Stimulated activated CD8-positive, alpha-beta memory T cell treated with anti-CD3 and anti-CD28 coated beads, Interleukin-15, amount 100 ng/mL, for 1 hour (primary cell): ENCODE results near the gene SH3PXD2A.
"Not testable (repeated sequence)": the region's sequence is repeated elsewhere in the genome, so short reads cannot be mapped to it uniquely, and the experiment has no call there.

ENCODE experiments used
- DNase-seq: peaks from one replicate; pipeline ENCODE4 v3.0.0-alpha.2; 2020; ENCODE audit warnings: low read depth

Gene SH3PXD2A

GRCh38 chr10:103665162-103665889, 190.1 kb downstream of the SH3PXD2A start:
- no peak for DNase-seq

GRCh38 chr10:103663802-103664201, 191.6 kb downstream of the SH3PXD2A start:
- DNase-seq = no peak

GRCh38 chr10:103663236-103663635, 192.1 kb downstream of the SH3PXD2A start:
- DNase-seq = no peak

- not testable (repeated sequence) for DNase-seq
Measured at GRCh38 chr10:103662704-103663103, 192.7 kb downstream of the SH3PXD2A start.

DNA sequence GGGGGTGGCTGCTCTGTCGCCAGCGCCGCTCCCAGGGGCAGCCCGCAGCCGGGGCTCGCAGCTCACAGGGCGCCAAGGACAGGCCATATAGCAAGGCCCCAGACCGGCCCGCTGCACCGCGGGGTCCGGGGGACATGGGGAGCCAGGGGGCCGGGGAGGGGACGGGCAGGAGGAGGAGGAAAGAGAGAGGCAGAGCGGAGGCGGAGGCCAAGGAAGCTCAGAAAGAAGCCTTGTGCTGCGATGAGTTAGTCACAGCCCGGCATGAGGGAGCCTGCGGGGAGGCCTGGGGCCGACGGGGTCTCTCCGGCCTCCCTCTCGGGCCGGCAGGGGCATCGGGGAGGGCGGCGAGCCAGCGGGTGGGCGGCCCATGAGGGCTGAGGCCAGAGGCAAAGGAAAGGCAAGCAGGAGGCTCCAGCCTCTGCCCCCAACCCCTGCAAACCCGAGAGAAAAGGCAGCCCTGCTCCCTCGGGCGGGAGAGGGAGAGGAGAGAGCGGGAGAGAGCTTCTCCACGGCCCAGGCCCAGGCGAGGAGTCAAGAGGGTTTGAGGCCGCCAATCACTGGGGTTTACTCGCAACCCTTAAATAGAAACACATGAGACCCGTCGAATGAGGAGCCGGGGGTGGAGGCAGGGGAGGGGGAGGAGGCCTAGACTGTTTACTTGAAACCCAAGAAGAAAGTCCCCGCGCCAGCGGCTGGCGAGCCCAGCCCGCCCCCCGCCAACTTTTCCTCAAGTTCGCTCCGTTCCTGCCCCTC, 194.0 kb downstream of the SH3PXD2A start:
- no peak for DNase-seq

DNA sequence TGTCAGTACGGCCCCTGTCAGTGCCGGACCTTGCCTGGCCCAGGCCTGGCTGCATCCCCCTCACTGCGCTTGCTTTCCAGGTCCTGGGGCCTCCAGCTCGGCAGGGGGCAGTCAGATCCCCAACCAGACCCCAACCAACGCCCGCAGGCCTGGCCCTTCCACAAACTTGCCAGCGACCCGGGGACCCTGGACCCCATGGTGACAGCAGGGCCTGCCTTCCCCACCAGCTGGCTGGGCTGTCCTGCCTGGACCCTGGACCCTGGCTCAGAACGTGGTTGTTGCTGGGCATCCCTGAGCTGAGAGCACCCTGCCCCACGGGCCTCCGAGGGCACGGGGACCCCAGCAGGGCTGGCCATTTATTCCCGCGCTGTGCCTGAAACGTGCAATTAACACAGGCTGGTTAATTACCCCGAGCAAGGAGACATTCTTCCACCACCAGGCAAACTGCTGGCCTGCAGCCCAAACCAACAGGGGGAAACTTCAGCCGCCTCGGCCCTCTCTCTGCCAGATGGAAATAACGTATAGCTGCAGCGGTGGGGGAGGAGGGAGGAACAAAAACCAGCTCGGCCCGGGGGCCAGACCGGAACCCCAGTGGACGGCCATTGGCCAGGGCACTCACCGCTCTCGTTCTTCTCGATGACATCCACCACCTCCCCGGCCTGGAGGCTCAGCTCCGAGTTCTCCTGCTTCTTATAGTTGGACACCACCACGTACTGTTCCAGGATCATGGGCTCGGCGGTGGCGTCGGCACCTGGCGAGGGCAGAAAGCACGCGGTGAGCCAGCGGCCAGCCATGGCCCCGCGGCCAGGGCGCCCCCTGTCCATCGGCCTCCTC, 194.8 kb downstream of the SH3PXD2A start:
- DNase-seq = no peak

- DNase-seq = no peak
Measured at GRCh38 chr10:103659674-103660363, 195.6 kb downstream of the SH3PXD2A start.

- no peak for DNase-seq
Measured at GRCh38 chr10:103658049-103658577, 197.3 kb downstream of the SH3PXD2A start.

GRCh38 chr10:103657061-103657591, 198.2 kb downstream of the SH3PXD2A start:
- DNase-seq = no peak

GRCh38 chr10:103654925-103655324, 200.5 kb downstream of the SH3PXD2A start:
- DNase-seq = no peak

GRCh38 chr10:103653581-103654037, 201.8 kb downstream of the SH3PXD2A start:
- DNase-seq = no peak

- no peak for DNase-seq
Measured at GRCh38 chr10:103652599-103653281, 202.6 kb downstream of the SH3PXD2A start.

GRCh38 chr10:103651783-103652476, 203.4 kb downstream of the SH3PXD2A start:
- no peak for DNase-seq

DNA sequence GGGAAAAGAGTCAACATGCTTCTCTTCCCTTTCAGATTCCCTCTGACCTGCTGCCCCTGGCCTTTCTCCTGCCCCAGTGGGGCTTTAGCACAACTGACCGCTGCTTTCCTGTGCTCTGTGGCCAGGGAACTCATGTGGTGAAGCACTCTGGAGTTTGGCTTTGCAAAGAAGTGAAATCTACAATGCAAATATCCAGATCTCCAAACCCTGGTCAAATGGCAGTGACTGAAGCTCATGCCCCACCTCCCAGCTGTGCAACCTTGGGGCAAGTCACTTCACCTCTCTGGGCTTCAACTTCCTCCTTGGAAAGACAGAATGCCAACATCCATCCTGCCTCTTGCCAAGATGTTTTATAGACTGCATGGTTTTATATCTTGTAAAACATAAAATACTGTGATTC, 204.0 kb downstream of the SH3PXD2A start:
- no peak for DNase-seq

GRCh38 chr10:103649654-103650423, 205.5 kb downstream of the SH3PXD2A start:
- no peak for DNase-seq

GRCh38 chr10:103648636-103649532, 206.5 kb downstream of the SH3PXD2A start:
- no peak for DNase-seq

GRCh38 chr10:103648251-103648635, 207.1 kb downstream of the SH3PXD2A start:
- no peak for DNase-seq

DNA sequence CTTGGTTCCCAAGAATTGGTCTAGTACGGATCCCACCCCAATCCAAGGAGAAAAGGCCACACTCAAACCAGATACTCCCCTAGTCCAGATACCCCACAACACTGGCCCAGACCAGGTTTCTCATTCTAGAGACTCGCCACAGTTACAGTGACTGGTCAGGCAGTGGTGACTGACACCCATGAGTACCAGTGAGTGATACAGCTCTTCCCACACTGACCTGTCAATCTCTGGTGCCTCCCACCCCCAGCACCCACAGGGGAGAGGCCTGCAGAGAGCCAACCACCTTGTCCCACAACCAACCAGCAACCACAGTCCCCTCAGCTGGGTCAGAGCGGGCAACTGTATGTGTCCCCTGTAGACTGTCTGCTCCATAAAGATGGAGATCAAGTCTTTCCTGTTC, 209.1 kb downstream of the SH3PXD2A start:
- no peak for DNase-seq
